ENCODE data around the gene P2RY14. TPM values are rescaled to one million over a fixed set of nuclear protein-coding genes. Genes with fewer than 3 reads are reported as not detected.

Gene P2RY14
- total RNA-seq, 1 experiment from 2014 or later, result not detected

DNA sequence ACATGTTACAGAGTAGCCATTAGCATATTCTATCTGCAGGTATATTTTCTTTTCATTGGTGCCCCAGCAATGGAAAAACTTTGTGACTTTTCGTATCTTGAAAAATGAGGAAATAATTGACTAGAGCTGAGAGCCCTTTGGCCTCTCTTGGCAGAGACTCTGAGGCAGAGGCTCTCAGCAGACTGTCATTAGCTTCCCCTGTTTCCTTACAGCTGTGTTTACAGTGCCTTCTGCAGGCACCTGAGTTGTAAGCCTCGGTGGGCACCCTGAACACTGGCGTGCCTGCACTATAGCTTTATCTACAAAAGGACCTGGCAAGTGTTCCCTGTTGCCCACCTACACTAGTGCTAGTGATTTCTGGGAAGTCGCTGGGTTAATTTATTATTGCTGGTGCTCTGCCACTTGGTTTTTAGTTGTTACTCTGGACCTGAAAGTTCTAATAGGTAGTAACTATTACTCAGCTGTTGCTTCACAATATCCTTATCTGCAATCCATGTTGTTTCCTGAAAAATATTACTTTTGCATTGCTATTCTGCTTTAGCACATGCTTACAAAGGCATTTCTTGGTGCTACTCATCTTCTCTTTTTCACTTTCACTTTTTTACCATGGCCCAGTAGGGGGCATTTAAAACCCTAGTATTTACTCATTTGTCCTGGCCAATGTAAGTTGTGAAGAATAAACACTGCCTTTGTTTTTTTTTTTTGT, 67.5 kb downstream of the P2RY14 start:
- H3K4me3 ChIP-seq, result no peak overlapping the region
- H3K36me3 ChIP-seq, result no peaks in the 10 kb centered on the region
- no peak for DNase-seq
- no peaks in the 10 kb centered on the region for H3K9me3 ChIP-seq
- no peaks in the 10 kb centered on the region for H3K27me3 ChIP-seq

- DNase-seq, result no peak
- Histone ChIP-seq H3K36me3 (no peaks in the 10 kb centered on the region), H3K4me3 (no peak overlapping the region), H3K27me3 (no peaks in the 10 kb centered on the region), H3K9me3 (no peaks in the 10 kb centered on the region)
Observed at GRCh38 chr3:151209654-151210053, 68.7 kb downstream of the P2RY14 start.

DNA sequence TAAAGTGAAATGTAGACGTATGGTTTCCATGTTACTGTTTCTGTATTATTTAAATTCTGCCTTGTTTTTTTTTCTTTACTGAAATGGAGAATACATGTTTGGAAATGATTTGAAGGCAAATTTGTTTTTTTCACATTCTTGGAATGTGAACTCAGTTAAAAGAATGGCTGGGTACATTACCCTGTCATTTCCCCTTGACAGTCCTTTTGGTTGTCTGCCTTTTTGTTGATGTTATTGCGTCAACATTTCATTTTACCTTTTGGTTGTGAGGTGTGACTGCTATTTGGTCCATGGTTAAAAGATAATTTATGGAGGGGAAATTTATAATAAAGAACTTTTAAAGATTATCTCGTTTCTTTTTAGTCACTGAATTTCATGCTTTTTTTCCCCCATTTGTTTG, 72.1 kb downstream of the P2RY14 start:
- H3K27me3 ChIP-seq, result no peaks in the 10 kb centered on the region
- no peak overlapping the region for H3K4me3 ChIP-seq
- H3K9me3 ChIP-seq, result no peaks in the 10 kb centered on the region
- DNase-seq, result no peak
- no peaks in the 10 kb centered on the region for H3K36me3 ChIP-seq

DNA sequence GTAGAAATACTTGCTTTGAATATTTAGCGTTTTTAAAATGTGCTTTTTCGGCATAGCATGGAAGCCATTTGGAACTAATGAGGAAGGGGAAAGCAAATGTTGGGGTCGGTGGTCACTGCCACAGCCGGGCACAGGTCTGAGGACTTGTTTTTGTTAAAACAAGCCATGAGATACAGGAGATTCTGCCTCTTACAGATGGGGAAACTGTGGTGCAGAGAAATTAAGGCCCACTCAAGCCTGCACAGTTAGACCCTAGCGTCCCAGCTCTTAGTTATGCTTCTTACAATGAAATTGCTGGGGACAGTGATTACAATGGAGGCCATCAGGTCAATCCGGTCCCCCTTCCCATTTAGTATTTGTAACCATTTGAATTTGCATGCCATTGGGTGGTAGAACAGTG, 72.9 kb downstream of the P2RY14 start:
- no peaks in the 10 kb centered on the region for H3K27me3 ChIP-seq
- H3K4me3 ChIP-seq, result no peak overlapping the region
- no peak for DNase-seq
- H3K9me3 ChIP-seq, result no peaks in the 10 kb centered on the region
- no peaks in the 10 kb centered on the region for H3K36me3 ChIP-seq

DNA sequence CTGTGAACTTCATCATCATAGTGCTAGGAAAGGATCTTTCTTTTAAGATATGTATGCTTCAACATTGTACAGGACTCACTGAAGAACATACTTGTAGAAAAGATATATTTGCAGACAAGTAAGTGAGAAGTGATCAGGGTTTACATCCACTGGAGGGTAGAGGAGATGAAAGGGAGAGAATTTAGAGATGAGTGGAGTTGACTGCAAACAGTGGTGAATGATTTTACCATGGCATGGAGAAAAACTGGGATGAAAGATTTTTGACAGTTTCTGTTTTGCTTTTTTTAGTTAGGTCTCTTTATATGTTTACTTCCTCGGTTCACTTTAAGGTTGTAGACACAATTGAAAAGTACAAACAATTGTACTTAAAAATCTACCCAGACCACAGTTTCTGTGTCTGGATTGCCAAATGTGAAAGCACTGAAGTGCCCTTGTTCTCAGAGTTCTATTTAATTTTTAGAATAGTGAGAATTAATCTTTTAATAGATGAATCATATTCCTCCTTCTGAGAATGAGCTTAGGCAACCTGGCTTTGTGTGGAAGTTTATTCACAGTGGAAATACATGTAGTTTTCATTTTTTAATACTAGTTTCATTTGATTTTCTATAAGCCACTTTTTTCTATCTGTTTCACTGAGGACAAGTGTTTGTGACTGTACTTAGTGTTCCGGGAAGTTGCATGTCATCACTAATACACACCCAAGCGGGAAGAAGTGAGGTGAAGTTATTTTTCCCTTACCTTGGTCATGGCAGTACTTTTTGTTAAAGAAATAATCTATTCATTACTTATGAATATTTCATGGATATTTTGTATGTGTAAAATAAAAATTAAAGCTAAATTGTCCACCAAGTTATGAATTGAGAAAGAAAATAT, 73.6 kb downstream of the P2RY14 start:
- Histone ChIP-seq H3K36me3 (no peaks in the 10 kb centered on the region), H3K27me3 (no peaks in the 10 kb centered on the region), H3K4me3 (no peak overlapping the region), H3K9me3 (no peaks in the 10 kb centered on the region)
- no peak for DNase-seq

DNA sequence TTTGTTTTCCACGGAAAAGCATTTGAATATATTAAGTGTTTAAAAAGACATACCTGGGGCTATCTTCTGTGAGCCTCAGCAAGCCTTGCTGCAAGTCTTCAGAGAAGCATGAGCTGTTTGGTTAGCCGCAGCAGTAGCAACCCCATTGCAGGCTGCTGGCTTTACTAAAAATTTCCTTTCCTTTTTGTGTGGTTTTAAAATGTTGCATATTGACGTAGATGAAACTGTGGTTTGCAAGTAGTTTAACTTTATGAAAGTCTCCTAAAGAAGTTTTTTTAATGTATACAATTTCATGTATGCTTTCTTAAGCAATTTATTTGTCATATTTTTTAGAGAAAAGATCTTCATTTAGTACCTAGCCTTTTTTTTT, 75.3 kb downstream of the P2RY14 start, which contains the start of gene GPR171:
GPR171 (minus strand) TSS at position 166 of the 370 bp plus-strand sequence. CDS start 3,830 bp downstream, outside the sequence.
- Histone ChIP-seq H3K27me3 (no peaks in the 10 kb centered on the region), H3K36me3 (no peaks in the 10 kb centered on the region), H3K4me3 (no peak within 1 kb of the TSS), H3K9me3 (no peaks in the 10 kb centered on the region)
- DNase-seq, result no peak

- no peak overlapping the region for H3K4me3 ChIP-seq
- DNase-seq, result no peak
- no peaks in the 10 kb centered on the region for H3K27me3 ChIP-seq
- H3K36me3 ChIP-seq, result no peaks in the 10 kb centered on the region
- no peaks in the 10 kb centered on the region for H3K9me3 ChIP-seq
Observed at GRCh38 chr3:151201051-151201730, 77.2 kb downstream of the P2RY14 start.

- Histone ChIP-seq H3K36me3 (no peaks in the 10 kb centered on the region), H3K27me3 (no peaks in the 10 kb centered on the region), H3K9me3 (no peaks in the 10 kb centered on the region), H3K4me3 (no peak overlapping the region)
- DNase-seq, result no peak
Observed at GRCh38 chr3:151200586-151200985, 77.8 kb downstream of the P2RY14 start.

GRCh38 chr3:151199554-151200438, 78.5 kb downstream of the P2RY14 start:
- Histone ChIP-seq H3K27me3 (no peaks in the 10 kb centered on the region), H3K4me3 (no peak overlapping the region), H3K36me3 (no peaks in the 10 kb centered on the region), H3K9me3 (no peaks in the 10 kb centered on the region)
- no peak for DNase-seq

- no peaks in the 10 kb centered on the region for H3K36me3 ChIP-seq
- H3K4me3 ChIP-seq, result no peak overlapping the region
- H3K9me3 ChIP-seq, result no peaks in the 10 kb centered on the region
- no peak for DNase-seq
- H3K27me3 ChIP-seq, result no peaks in the 10 kb centered on the region
Observed at GRCh38 chr3:151198849-151199248, 79.5 kb downstream of the P2RY14 start.

GRCh38 chr3:151197981-151198767, 80.2 kb downstream of the P2RY14 start:
- H3K4me3 ChIP-seq, result no peak overlapping the region
- no peaks in the 10 kb centered on the region for H3K27me3 ChIP-seq
- no peaks in the 10 kb centered on the region for H3K36me3 ChIP-seq
- DNase-seq, result no peak
- H3K9me3 ChIP-seq, result no peaks in the 10 kb centered on the region

- Histone ChIP-seq H3K36me3 (no peaks in the 10 kb centered on the region), H3K9me3 (no peaks in the 10 kb centered on the region), H3K27me3 (no peaks in the 10 kb centered on the region), H3K4me3 (no peak overlapping the region)
- DNase-seq, result no peak
Observed at GRCh38 chr3:151197228-151197627, 81.1 kb downstream of the P2RY14 start.

DNA sequence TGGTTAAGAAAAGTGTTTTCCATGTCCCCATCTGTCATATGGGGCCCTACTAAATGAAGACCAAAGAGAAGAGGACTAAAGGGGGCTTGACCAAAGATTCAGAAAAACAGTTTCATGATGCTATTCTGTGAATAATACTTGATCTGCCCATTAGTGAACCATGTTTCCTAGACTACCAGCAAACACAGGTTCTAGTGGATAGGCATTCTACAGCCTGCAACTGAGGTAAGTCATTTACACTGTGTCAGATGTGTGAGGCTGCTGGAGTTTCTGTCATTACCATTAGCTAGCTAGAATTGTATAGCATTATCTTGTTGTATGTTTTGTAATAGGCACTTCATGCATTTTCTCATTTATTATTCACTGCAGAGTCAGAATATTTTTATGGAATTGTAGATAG, 81.9 kb downstream of the P2RY14 start:
- H3K36me3 ChIP-seq, result no peaks in the 10 kb centered on the region
- no peak overlapping the region for H3K4me3 ChIP-seq
- DNase-seq, result no peak
- no peaks in the 10 kb centered on the region for H3K9me3 ChIP-seq
- no peaks in the 10 kb centered on the region for H3K27me3 ChIP-seq

GRCh38 chr3:151195826-151196225, 82.5 kb downstream of the P2RY14 start:
- H3K9me3 ChIP-seq, result no peaks in the 10 kb centered on the region
- H3K4me3 ChIP-seq, result no peak overlapping the region
- DNase-seq, result no peak
- no peaks in the 10 kb centered on the region for H3K27me3 ChIP-seq
- H3K36me3 ChIP-seq, result no peaks in the 10 kb centered on the region

GRCh38 chr3:151192545-151192944, 85.8 kb downstream of the P2RY14 start:
- DNase-seq, result no peak
- no peaks in the 10 kb centered on the region for H3K27me3 ChIP-seq
- no peaks in the 10 kb centered on the region for H3K9me3 ChIP-seq
- no peak overlapping the region for H3K4me3 ChIP-seq
- H3K36me3 ChIP-seq, result no peaks in the 10 kb centered on the region

- Histone ChIP-seq H3K4me3 (no peak overlapping the region), H3K27me3 (no peaks in the 10 kb centered on the region), H3K9me3 (no peaks in the 10 kb centered on the region), H3K36me3 (no peaks in the 10 kb centered on the region)
- no peak for DNase-seq
Observed at GRCh38 chr3:151191095-151191494, 87.2 kb downstream of the P2RY14 start.

All from MG63 (cell line).